HepG2 (cell line): ENCODE measurements around the gene NBEAL1. TPM values are rescaled to one million over a fixed set of nuclear protein-coding genes. Genes with fewer than 3 reads are reported as not detected.

Experiments
- ATAC-seq: fragments of 200-7000 bp; cut with Tn5 transposase; 3 replicates; pipeline ENCODE4 v1.9.1; 2020; ENCODE audit warnings: mild to moderate bottlenecking, moderate library complexity
- BruUV-seq: library from RNA; stranded (reverse); fragments of 400-500 nt; replicated peaks from 2 replicates; lab custom pipeline; 2021; lab: Mats Ljungman, UMichigan
- CTCF ChIA-PET: fragments of 300-600 bp; formaldehyde crosslinking; extraction: SDS; loops from one replicate; lab custom pipeline; 2021; ENCODE audit warnings: low total read pairs, inconsistent platforms, low intra/inter-chr PET ratio; lab: Yijun Ruan, JAX
- POLR2A ChIA-PET: fragments of 350-600 bp; sonication (Branson Sonifier 250); formaldehyde crosslinking; loops from one replicate; lab custom pipeline; 2020; ENCODE audit warnings: antibody characterized with exemption, inconsistent platforms; lab: Yijun Ruan, JAX
- DNase-seq: peaks from one replicate; pipeline ENCODE4 v3.0.0-alpha.2; 2015; ENCODE audit warnings: low spot score
- FAIRE-seq: peaks from 3 replicates; lab custom pipeline; 2011; peaks lifted over from hg19 to GRCh38; lab: Jason Lieb, UNC
- H2AFZ ChIP-seq: one replicate; pipeline ENCODE4 v1.6.1; 2011; ENCODE audit warnings: low read length, inconsistent platforms
- H3K27ac ChIP-seq: fragments of 300-600 bp; 3 replicates; pipeline ENCODE4 v1.8.0; 2011; ENCODE audit warnings: mixed run types, mild to moderate bottlenecking, mixed read lengths, low read length, inconsistent platforms; ENCODE audit not compliant: insufficient read depth; ENCODE audit errors: extremely low read length
- H3K27me3 ChIP-seq, 2 experiments: fragments of 200-600 bp in 1 of 2; 2 replicates in 1 of 2; 3 replicates in 1 of 2; pipeline versions ENCODE4 v1.6.0 to v1.8.0; 2011; ENCODE audit warnings: low read length in 2 of 2, mild to moderate bottlenecking in 2 of 2, moderate library complexity in 2 of 2, inconsistent platforms in 1 of 2; ENCODE audit not compliant: insufficient read depth in 2 of 2, control insufficient read depth in 1 of 2
- H3K36me3 ChIP-seq, 2 experiments: fragments of 200-600 bp in 1 of 2; replicated peaks in 1 of 2; 2 replicates in 1 of 2; 3 replicates in 1 of 2; pipeline versions ENCODE4 v1.5.1 to v1.8.0; 2011; ENCODE audit warnings: low read length in 2 of 2, inconsistent platforms in 1 of 2; ENCODE audit not compliant: insufficient read depth in 2 of 2, control insufficient read depth in 1 of 2
- H3K4me1 ChIP-seq: 2 replicates; pipeline ENCODE4 v1.5.1; 2012; ENCODE audit warnings: low read length, inconsistent platforms; ENCODE audit not compliant: insufficient read depth
- H3K4me2 ChIP-seq: 2 replicates; pipeline ENCODE4 v1.6.0; 2011; ENCODE audit warnings: low read depth, low read length, inconsistent platforms
- H3K4me3 ChIP-seq, 3 experiments: fragments of 200-600 bp in 1 of 3; sonication (generic), shearing (Covaris generic) in 1 of 3; replicated peaks in 1 of 3; 2 replicates each; pipeline ENCODE4 v1.5.1; 2011 to 2016; ENCODE audit warnings: low read length in 3 of 3, inconsistent platforms in 2 of 3, low read depth in 2 of 3, mild to moderate bottlenecking in 2 of 3, control low read depth in 1 of 3, mixed read lengths in 1 of 3; ENCODE audit not compliant: insufficient read depth in 1 of 3
- H3K79me2 ChIP-seq: one replicate; pipeline ENCODE4 v1.6.1; 2011; ENCODE audit warnings: low read length, inconsistent platforms; ENCODE audit not compliant: insufficient read depth
- H3K9ac ChIP-seq: 2 replicates; pipeline ENCODE4 v1.6.0; 2011; ENCODE audit warnings: mild to moderate bottlenecking, low read depth, low read length, inconsistent platforms; ENCODE audit not compliant: insufficient read depth
- H3K9me3 ChIP-seq: 2 replicates; pipeline ENCODE4 v1.5.1; 2012; ENCODE audit warnings: mild to moderate bottlenecking, low read length
- H4K20me1 ChIP-seq: 2 replicates; pipeline ENCODE4 v1.6.0; 2011; ENCODE audit warnings: inconsistent platforms, mild to moderate bottlenecking, low read length, moderate library complexity; ENCODE audit not compliant: insufficient read depth
- AKNA ChIP-seq: sonication (generic); formaldehyde crosslinking; IDR thresholded peaks from 2 replicates; pipeline ENCODE4 v1.4.0; 2020; ENCODE audit warnings: missing genetic modification reagents, borderline replicate concordance
- THAP8 ChIP-seq: sonication (generic); formaldehyde crosslinking; IDR thresholded peaks from 2 replicates; pipeline ENCODE4 v1.5.1; 2020; ENCODE audit warnings: missing genetic modification reagents, mild to moderate bottlenecking, borderline replicate concordance
- ZNF614 ChIP-seq: IDR thresholded peaks from 2 replicates; pipeline ENCODE4 v1.6.1; 2018; ENCODE audit warnings: missing biosample characterization, missing genetic modification reagents, inconsistent platforms, borderline replicate concordance
- WGBS: methylation state at CpG from one replicate; pipeline ENCODE4 v1.1.6; 2017; ENCODE audit warnings: low lambda C conversion rate; 5-methylcytosine and 5-hydroxymethylcytosine counted together
- in situ Hi-C: cut with HindIII; loops from 2 replicates; pipeline ENCODE4 v1.10.0; 2017; ENCODE audit warnings: low pct_unique_long_range_greater_than_20kb; ENCODE audit not compliant: extremely low pct_ligation_motif_present
- intact Hi-C: fragments of 100-400 bp; cut with micrococcal nuclease; formaldehyde crosslinking; loops from one replicate; pipeline ENCODE4 v1.10.0; 2022; ENCODE audit not compliant: unreplicated experiment
- polyA plus RNA-seq, 8 experiments: library from polyadenylated mRNA; depleted of rRNA in 3 of 8; stranded (reverse) in 7 of 8; unstranded in 1 of 8; fragments of >200 nt; fragmentation: Illumina TruSeq in 4 of 8; extraction: Trizol in 4 of 8; gene quantifications; 2 replicates each; pipeline versions ENCODE4 v1.2.1 to v1.2.3, GENCODE V29; 2011 to 2016; ENCODE audit warnings: low read depth in 4 of 8, missing spikeins in 1 of 8, mixed read lengths in 1 of 8; ENCODE audit not compliant: insufficient read depth in 1 of 8
- total RNA-seq, 5 experiments: library from RNA; depleted of rRNA; stranded (reverse); fragments of >200 nt; fragmentation: Illumina TruSeq; extraction: Trizol; gene quantifications; 2 replicates each; pipeline ENCODE4 v1.2.3, GENCODE V29; 2016; ENCODE audit warnings: low read depth in 1 of 5

The NBEAL1 gene
- total and polyA plus RNA-seq, 2 of the 13 experiments (the other 11 are each of a cell fraction or from before 2014, with no cell fraction given) = 6.4 to 15.7 TPM

- no peak overlapping the region for H3K9ac ChIP-seq
- DNase-seq (no peak), FAIRE-seq (no peak), ATAC-seq (no peak)
- BruUV-seq = no TSS peak
- no peaks in the 10 kb centered on the region for H3K36me3 ChIP-seq
- TF ChIP-seq THAP8 (no peak), ZNF614 (no peak), AKNA (CRISPR knock-in tag) (no peak)
- H3K4me2 ChIP-seq = no peak overlapping the region
- no peak overlapping the region for H2AFZ ChIP-seq
- peaks cover 6% of the 10 kb centered on the region; the same call in 1 of the 2 replicates for H3K4me1 ChIP-seq
- no peak overlapping the region for H3K27ac ChIP-seq
- CTCF ChIA-PET = no interaction called here
- no peaks in the 10 kb centered on the region for H3K27me3 ChIP-seq
- intact Hi-C loops (no loop called here), in situ Hi-C loops (no loop called here)
- H3K9me3 ChIP-seq = no peaks in the 10 kb centered on the region
- H3K79me2 ChIP-seq = no peaks in the 10 kb centered on the region
- WGBS = 100% methylated on average over 1 of the region's 1 CpG
- H3K4me3 ChIP-seq = no peak overlapping the region
- no peaks in the 10 kb centered on the region for H4K20me1 ChIP-seq
- POLR2A ChIA-PET = no interaction called here
Observed at GRCh38 chr2:203175371-203175770, 160.7 kb downstream of the NBEAL1 start.
